ENCODE data around the gene SLC9A5. TPM values are rescaled to one million over a fixed set of nuclear protein-coding genes. Genes with fewer than 3 reads are reported as not detected.

The SLC9A5 gene
- total and polyA plus RNA-seq, 9 of the 15 experiments (the other 6 are each of a cell fraction or from before 2014, with no cell fraction given): 0.06 to 3.1 (median 1.2) TPM

DNA sequence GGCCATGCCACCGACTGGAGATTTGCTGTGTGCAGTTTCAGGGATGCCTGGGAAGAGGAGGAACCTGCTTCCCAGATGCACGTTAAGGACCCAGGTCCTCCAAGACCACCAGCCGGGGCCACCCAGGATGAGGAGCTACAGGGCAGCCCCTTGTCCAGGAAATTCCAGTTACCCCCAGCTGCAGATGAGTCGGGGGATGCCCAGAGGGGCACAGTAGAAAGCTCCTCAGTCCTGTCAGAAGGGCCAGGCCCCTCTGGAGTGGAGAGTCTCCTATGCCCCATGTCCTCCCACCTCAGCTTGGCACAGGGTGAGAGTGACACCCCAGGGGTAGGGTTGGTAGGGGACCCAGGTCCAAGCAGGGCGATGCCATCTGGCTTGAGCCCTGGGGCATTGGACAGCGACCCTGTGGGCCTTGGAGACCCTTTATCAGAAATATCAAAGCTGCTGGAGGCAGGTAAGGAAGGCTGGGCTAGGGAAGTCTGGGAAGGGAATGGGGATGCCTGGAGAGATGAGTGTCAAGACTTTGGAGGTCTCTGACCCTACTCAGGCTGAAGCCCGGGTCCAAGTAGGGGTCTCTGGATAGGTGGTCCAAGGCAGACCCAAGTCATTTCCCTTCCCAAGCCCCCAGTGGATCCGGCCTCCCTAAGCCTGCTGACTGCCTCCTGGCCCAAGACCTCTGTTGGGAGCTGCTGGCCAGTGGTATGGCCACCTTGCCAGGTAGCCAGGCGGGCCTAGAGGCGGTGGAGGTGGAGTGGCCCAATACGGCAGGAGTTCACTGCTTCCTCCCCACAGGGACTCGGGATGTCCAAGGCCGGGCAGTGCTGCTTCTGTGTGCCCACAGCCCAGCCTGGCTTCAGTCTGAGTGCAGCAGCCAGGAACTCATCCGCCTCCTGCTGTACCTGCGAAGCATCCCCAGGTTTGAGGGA, 31.6 kb downstream of the SLC9A5 start (continued):
- no peak for TF ChIP-seq MTA2 (IDR thresholded peaks at IDR 0.05; ENCODE audit: low read depth)
- TF ChIP-seq RBM39 (optimal IDR thresholded peaks at IDR 0.05; ENCODE audit: low read depth, low read length): no peak
- TF ChIP-seq CCAR2 (IDR thresholded peaks at IDR 0.05; ENCODE audit: low read depth, low read length): no peak
- TF ChIP-seq ADNP (tag; IDR thresholded peaks at IDR 0.05): no peak
- no peak for TF ChIP-seq HDAC8 (tag; IDR thresholded peaks at IDR 0.05)

DNA sequence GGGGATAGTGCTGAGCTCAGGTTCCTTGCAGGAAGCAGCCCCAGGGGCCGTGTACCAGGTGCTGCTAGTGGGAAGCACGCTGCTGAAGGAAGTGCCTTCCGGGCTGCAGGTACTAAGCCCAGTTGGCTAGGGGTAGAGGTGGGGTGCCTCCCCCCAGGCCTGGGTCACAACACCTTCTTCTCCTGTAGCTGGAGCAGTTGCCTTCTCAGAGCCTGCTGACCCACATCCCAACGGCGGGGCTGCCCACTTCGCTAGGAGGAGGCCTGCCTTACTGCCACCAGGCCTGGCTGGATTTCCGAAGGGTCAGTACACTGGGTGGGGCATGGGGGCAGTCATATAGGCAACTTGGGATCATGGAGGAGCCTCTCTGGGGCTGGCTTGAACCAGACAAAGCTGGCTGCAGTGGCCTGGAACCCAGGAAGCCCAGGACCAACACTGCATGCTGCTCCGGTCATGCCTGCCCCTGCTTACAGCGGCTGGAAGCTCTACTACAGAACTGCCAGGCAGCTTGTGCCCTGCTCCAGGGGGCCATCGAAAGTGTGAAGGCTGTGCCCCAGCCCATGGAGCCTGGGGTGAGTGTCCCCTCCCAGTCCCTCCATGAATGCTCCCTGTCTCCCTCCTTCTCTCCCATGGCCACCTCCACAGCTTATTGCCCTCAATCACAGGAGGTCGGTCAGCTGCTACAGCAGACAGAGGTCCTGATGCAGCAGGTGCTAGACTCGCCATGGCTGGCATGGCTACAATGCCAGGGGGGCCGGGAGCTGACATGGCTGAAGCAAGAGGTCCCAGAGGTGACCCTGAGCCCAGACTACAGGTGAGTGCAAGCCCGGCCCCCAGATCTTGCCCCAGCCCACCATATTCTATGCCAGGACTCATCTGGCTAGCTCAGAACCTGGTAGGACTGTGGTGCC, 33.0 kb downstream of the SLC9A5 start:
- Histone ChIP-seq H3K4me3 (no peak overlapping the region), H3K9ac (ENCODE audit: insufficient read depth in 1 of 2, low read depth in 2 of 2, low read length in 2 of 2) (peak overlapping the region in 1 of 2 experiments; percentile 53; a peak in 1 of 4 replicates), H3K9me1 (ENCODE audit: control insufficient read depth, insufficient read depth, low read length) (peaks cover 3% of the 10 kb centered on the region), H3K4me1 (replicated peaks in 1 of 2; ENCODE audit: control insufficient read depth in 2 of 2, insufficient read depth in 2 of 2, low read length in 2 of 2) (peaks cover 22 to 53% of the 10 kb centered on the region in 2 experiments), H4K20me1 (replicated peaks; ENCODE audit: control insufficient read depth, insufficient read depth, low read length) (no peaks in the 10 kb centered on the region), H3K4me2 (ENCODE audit: insufficient read depth, low read length) (no peak overlapping the region), H3K27ac (ENCODE audit: extremely low read depth, low read depth, low read length) (no peak overlapping the region), H2AFZ (ENCODE audit: low read depth, low read length) (no peak overlapping the region), H3K9me3 (replicated peaks; ENCODE audit: control insufficient read depth, insufficient read depth, low read depth, low read length) (no peaks in the 10 kb centered on the region), H3K27me3 (ENCODE audit: control insufficient read depth in 2 of 2, insufficient read depth in 2 of 2, low read length in 2 of 2) (no peaks in the 10 kb centered on the region), H3K36me3 (ENCODE audit: control insufficient read depth, insufficient read depth, low read length) (peaks cover 34% of the 10 kb centered on the region; the same call in 2 of the 3 replicates), H3K79me2 (ENCODE audit: control insufficient read depth, insufficient read depth, low read length) (peaks cover 30% of the 10 kb centered on the region)
- ATAC-seq (no peak), FAIRE-seq (no peak), DNase-seq (ENCODE audit: extremely low read depth in 1 of 4, low spot score in 3 of 4) (no peak)
- BruUV-seq (replicated peaks): no TSS peak
- intact Hi-C loops (cut with micrococcal nuclease) (no loop called here), in situ Hi-C loops (cut with MboI) (no loop called here)
- 88% methylated on average over 14 of the region's 14 CpGs for WGBS (ENCODE audit: insufficient coverage, low coverage, missing lambda C conversion rate)
- ChIA-PET CTCF (ENCODE audit: low intra/inter-chr PET ratio) (interaction anchor here (0.6 kb wide), 1 partner anchor 58 kb away, joined by 3 read pairs; no protein-coding TSS in a partner anchor), POLR2A (interaction anchor here (0.6 to 1.1 kb wide), 5 partner anchors 12 to 707 kb away, joined by 3 to 5 read pairs (median 3); no protein-coding TSS in a partner anchor)
- TF ChIP-seq, protein P1, sequence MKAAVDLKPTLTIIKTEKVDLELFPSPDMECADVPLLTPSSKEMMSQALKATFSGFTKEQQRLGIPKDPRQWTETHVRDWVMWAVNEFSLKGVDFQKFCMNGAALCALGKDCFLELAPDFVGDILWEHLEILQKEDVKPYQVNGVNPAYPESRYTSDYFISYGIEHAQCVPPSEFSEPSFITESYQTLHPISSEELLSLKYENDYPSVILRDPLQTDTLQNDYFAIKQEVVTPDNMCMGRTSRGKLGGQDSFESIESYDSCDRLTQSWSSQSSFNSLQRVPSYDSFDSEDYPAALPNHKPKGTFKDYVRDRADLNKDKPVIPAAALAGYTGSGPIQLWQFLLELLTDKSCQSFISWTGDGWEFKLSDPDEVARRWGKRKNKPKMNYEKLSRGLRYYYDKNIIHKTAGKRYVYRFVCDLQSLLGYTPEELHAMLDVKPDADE (conservative IDR thresholded peaks at IDR 0.05; ENCODE audit: control insufficient read depth, low read depth, low read length): no peak
- TF ChIP-seq, protein P2, sequence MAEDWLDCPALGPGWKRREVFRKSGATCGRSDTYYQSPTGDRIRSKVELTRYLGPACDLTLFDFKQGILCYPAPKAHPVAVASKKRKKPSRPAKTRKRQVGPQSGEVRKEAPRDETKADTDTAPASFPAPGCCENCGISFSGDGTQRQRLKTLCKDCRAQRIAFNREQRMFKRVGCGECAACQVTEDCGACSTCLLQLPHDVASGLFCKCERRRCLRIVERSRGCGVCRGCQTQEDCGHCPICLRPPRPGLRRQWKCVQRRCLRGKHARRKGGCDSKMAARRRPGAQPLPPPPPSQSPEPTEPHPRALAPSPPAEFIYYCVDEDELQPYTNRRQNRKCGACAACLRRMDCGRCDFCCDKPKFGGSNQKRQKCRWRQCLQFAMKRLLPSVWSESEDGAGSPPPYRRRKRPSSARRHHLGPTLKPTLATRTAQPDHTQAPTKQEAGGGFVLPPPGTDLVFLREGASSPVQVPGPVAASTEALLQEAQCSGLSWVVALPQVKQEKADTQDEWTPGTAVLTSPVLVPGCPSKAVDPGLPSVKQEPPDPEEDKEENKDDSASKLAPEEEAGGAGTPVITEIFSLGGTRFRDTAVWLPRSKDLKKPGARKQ (CRISPR knock-in tag; IDR thresholded peaks at IDR 0.05): no peak
- TF ChIP-seq CBX8 (IDR thresholded peaks at IDR 0.05; ENCODE audit: borderline replicate concordance, extremely low read depth, low read depth, low read length, poor library complexity, severe bottlenecking) (no peak), PCBP1 (IDR thresholded peaks at IDR 0.05; ENCODE audit: low read depth, low read length, poor library complexity, severe bottlenecking) (no peak), PHB (CRISPR knock-in tag; IDR thresholded peaks at IDR 0.05) (no peak), RUNX1 (IDR thresholded peaks at IDR 0.05; ENCODE audit: low read depth) (no peak), EP400 (IDR thresholded peaks at IDR 0.05) (no peak), HMG20B (CRISPR knock-in tag; IDR thresholded peaks at IDR 0.05) (no peak)
- TF ChIP-seq, protein P3, sequence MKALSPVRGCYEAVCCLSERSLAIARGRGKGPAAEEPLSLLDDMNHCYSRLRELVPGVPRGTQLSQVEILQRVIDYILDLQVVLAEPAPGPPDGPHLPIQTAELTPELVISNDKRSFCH (CRISPR knock-in tag; IDR thresholded peaks at IDR 0.05): no peak
- TF ChIP-seq, protein P3 (tag; IDR thresholded peaks at IDR 0.05): no peak

All from K562 (cell line).